Gastroesophageal sphincter (tissue), 3 donors: Measurements from ENCODE around the gene LAMTOR5.

Experiments used
- CTCF ChIP-seq, 4 experiments: fragments of 200-600 bp in 2 of 4; fragments of 450-650 bp in 2 of 4; sonication (generic) in 1 of 4; IDR thresholded peaks; one replicate each; pipeline ENCODE4 v1.5.1; 2017 to 2019; ENCODE audit warnings: antibody characterized with exemption in 4 of 4, mild to moderate bottlenecking in 2 of 4, moderate library complexity in 2 of 4
- POLR2A ChIP-seq, 2 donors: fragments of 450-650 bp; IDR thresholded peaks; one replicate each; pipeline ENCODE4 v1.6.1; 2017; ENCODE audit warnings: antibody characterized with exemption in 2 of 2, mild to moderate bottlenecking in 2 of 2, moderate library complexity in 1 of 2

- TF ChIP-seq POLR2A (IDR thresholded peaks at IDR 0.05) (no peak), CTCF (IDR thresholded peaks at IDR 0.05) (no peak)
Observed at GRCh38 chr1:110433213-110433612, 25.7 kb upstream of the LAMTOR5 start.
